Measurements from ENCODE around the gene C3orf22. TPM values are rescaled to one million over a fixed set of nuclear protein-coding genes. Genes with fewer than 3 reads are reported as not detected.

C3orf22 gene
- polyA plus RNA-seq, 1 donor: 0.63 TPM

GRCh38 chr3:126518779-126519177, 40.0 kb downstream of the C3orf22 start:
- H3K36me3 ChIP-seq (ENCODE audit: control insufficient read depth, insufficient read depth, low read length): no peaks in the 10 kb centered on the region
- no CpG with 5 or more reads among the region's 4 CpGs for WGBS (ENCODE audit: insufficient coverage, low lambda C conversion rate)
- H3K27me3 ChIP-seq (ENCODE audit: control insufficient read depth, insufficient read depth, low read length): peaks cover 4% of the 10 kb centered on the region
- no peak overlapping the region for H3K27ac ChIP-seq (ENCODE audit: low read length)
- H3K4me1 ChIP-seq (ENCODE audit: control insufficient read depth, insufficient read depth, low read length): peaks cover 11% of the 10 kb centered on the region
- H3K4me3 ChIP-seq (ENCODE audit: low read length): no peak overlapping the region
- no peaks in the 10 kb centered on the region for H3K9me3 ChIP-seq (ENCODE audit: control insufficient read depth, low read depth, low read length)
- DNase-seq: peak in 1 of 2 donors; percentile 15

GRCh38 chr3:126517986-126518778, 40.5 kb downstream of the C3orf22 start:
- Histone ChIP-seq H3K9me3 (ENCODE audit: control insufficient read depth, low read depth, low read length) (no peaks in the 10 kb centered on the region), H3K4me3 (ENCODE audit: low read length) (no peak overlapping the region), H3K27me3 (ENCODE audit: control insufficient read depth, insufficient read depth, low read length) (no peaks in the 10 kb centered on the region), H3K4me1 (ENCODE audit: control insufficient read depth, insufficient read depth, low read length) (peaks cover 7% of the 10 kb centered on the region), H3K27ac (ENCODE audit: low read length) (no peak overlapping the region), H3K36me3 (ENCODE audit: control insufficient read depth, insufficient read depth, low read length) (no peaks in the 10 kb centered on the region)
- WGBS (ENCODE audit: insufficient coverage, low lambda C conversion rate): no CpG with 5 or more reads among the region's 15 CpGs
- DNase-seq: no peak

- H3K9me3 ChIP-seq (ENCODE audit: control insufficient read depth, low read depth, low read length): no peaks in the 10 kb centered on the region
- no peaks in the 10 kb centered on the region for H3K36me3 ChIP-seq (ENCODE audit: control insufficient read depth, insufficient read depth, low read length)
- H3K4me3 ChIP-seq (ENCODE audit: low read length): no peak within 1 kb of the TSS
- H3K27ac ChIP-seq (ENCODE audit: low read length): no peak within 1 kb of the TSS
- DNase-seq: no peak
- no peaks in the 10 kb centered on the region for H3K27me3 ChIP-seq (ENCODE audit: control insufficient read depth, insufficient read depth, low read length)
- H3K4me1 ChIP-seq (ENCODE audit: control insufficient read depth, insufficient read depth, low read length): peaks cover 2% of the 10 kb centered on the region
- WGBS (ENCODE audit: insufficient coverage, low lambda C conversion rate): no CpG with 5 or more reads among the region's 16 CpGs
Measured at GRCh38 chr3:126517291-126517951, 41.3 kb downstream of the C3orf22 start, which contains the start of gene UROC1. TSS of gene UROC1 (minus strand) at chr3:126517773. CDS start at chr3:126517719, 54 bp downstream.

- Histone ChIP-seq H3K9me3 (ENCODE audit: control insufficient read depth, low read depth, low read length) (no peaks in the 10 kb centered on the region), H3K27ac (ENCODE audit: low read length) (no peak overlapping the region), H3K4me1 (ENCODE audit: control insufficient read depth, insufficient read depth, low read length) (no peaks in the 10 kb centered on the region), H3K27me3 (ENCODE audit: control insufficient read depth, insufficient read depth, low read length) (no peaks in the 10 kb centered on the region), H3K4me3 (ENCODE audit: low read length) (no peak overlapping the region), H3K36me3 (ENCODE audit: control insufficient read depth, insufficient read depth, low read length) (no peaks in the 10 kb centered on the region)
- WGBS (ENCODE audit: insufficient coverage, low lambda C conversion rate): no CpG with 5 or more reads among the region's 9 CpGs
- no peak for DNase-seq
Measured at GRCh38 chr3:126516936-126517290, 41.8 kb downstream of the C3orf22 start.

- Histone ChIP-seq H3K27ac (ENCODE audit: low read length) (no peak overlapping the region), H3K36me3 (ENCODE audit: control insufficient read depth, insufficient read depth, low read length) (no peaks in the 10 kb centered on the region), H3K9me3 (ENCODE audit: control insufficient read depth, low read depth, low read length) (no peaks in the 10 kb centered on the region), H3K4me1 (ENCODE audit: control insufficient read depth, insufficient read depth, low read length) (no peaks in the 10 kb centered on the region), H3K27me3 (ENCODE audit: control insufficient read depth, insufficient read depth, low read length) (no peaks in the 10 kb centered on the region), H3K4me3 (ENCODE audit: low read length) (no peak overlapping the region)
- no CpG with 5 or more reads among the region's 6 CpGs for WGBS (ENCODE audit: insufficient coverage, low lambda C conversion rate)
- DNase-seq: no peak
Measured at GRCh38 chr3:126516152-126516935, 42.4 kb downstream of the C3orf22 start.

- Histone ChIP-seq H3K4me1 (ENCODE audit: control insufficient read depth, insufficient read depth, low read length) (no peaks in the 10 kb centered on the region), H3K4me3 (ENCODE audit: low read length) (no peak overlapping the region), H3K9me3 (ENCODE audit: control insufficient read depth, low read depth, low read length) (no peaks in the 10 kb centered on the region), H3K36me3 (ENCODE audit: control insufficient read depth, insufficient read depth, low read length) (no peaks in the 10 kb centered on the region), H3K27ac (ENCODE audit: low read length) (no peak overlapping the region), H3K27me3 (ENCODE audit: control insufficient read depth, insufficient read depth, low read length) (no peaks in the 10 kb centered on the region)
- WGBS (ENCODE audit: insufficient coverage, low lambda C conversion rate): no CpG with 5 or more reads among the region's 8 CpGs
- no peak for DNase-seq
Measured at GRCh38 chr3:126515066-126515706, 43.5 kb downstream of the C3orf22 start.

GRCh38 chr3:126514161-126514560, 44.6 kb downstream of the C3orf22 start:
- Histone ChIP-seq H3K4me3 (ENCODE audit: low read length) (no peak overlapping the region), H3K36me3 (ENCODE audit: control insufficient read depth, insufficient read depth, low read length) (no peaks in the 10 kb centered on the region), H3K27ac (ENCODE audit: low read length) (no peak overlapping the region), H3K27me3 (ENCODE audit: control insufficient read depth, insufficient read depth, low read length) (no peaks in the 10 kb centered on the region), H3K9me3 (ENCODE audit: control insufficient read depth, low read depth, low read length) (no peaks in the 10 kb centered on the region), H3K4me1 (ENCODE audit: control insufficient read depth, insufficient read depth, low read length) (no peaks in the 10 kb centered on the region)
- WGBS (ENCODE audit: insufficient coverage, low lambda C conversion rate): 80% methylated on average over 2 of the region's 11 CpGs
- DNase-seq: no peak

- H3K27me3 ChIP-seq (ENCODE audit: control insufficient read depth, insufficient read depth, low read length): no peaks in the 10 kb centered on the region
- H3K36me3 ChIP-seq (ENCODE audit: control insufficient read depth, insufficient read depth, low read length): no peaks in the 10 kb centered on the region
- H3K27ac ChIP-seq (ENCODE audit: low read length): no peak overlapping the region
- H3K4me3 ChIP-seq (ENCODE audit: low read length): no peak overlapping the region
- H3K4me1 ChIP-seq (ENCODE audit: control insufficient read depth, insufficient read depth, low read length): no peaks in the 10 kb centered on the region
- WGBS (ENCODE audit: insufficient coverage, low lambda C conversion rate): no CpG with 5 or more reads among the region's 12 CpGs
- no peaks in the 10 kb centered on the region for H3K9me3 ChIP-seq (ENCODE audit: control insufficient read depth, low read depth, low read length)
- no peak for DNase-seq
Measured at GRCh38 chr3:126512916-126513650, 45.6 kb downstream of the C3orf22 start.

- DNase-seq: no peak
- no peak overlapping the region for H3K4me3 ChIP-seq (ENCODE audit: low read length)
- H3K36me3 ChIP-seq (ENCODE audit: control insufficient read depth, insufficient read depth, low read length): no peaks in the 10 kb centered on the region
- no CpG with 5 or more reads among the region's 7 CpGs for WGBS (ENCODE audit: insufficient coverage, low lambda C conversion rate)
- H3K27ac ChIP-seq (ENCODE audit: low read length): no peak overlapping the region
- H3K9me3 ChIP-seq (ENCODE audit: control insufficient read depth, low read depth, low read length): no peaks in the 10 kb centered on the region
- no peaks in the 10 kb centered on the region for H3K27me3 ChIP-seq (ENCODE audit: control insufficient read depth, insufficient read depth, low read length)
- no peaks in the 10 kb centered on the region for H3K4me1 ChIP-seq (ENCODE audit: control insufficient read depth, insufficient read depth, low read length)
Measured at GRCh38 chr3:126512026-126512425, 46.7 kb downstream of the C3orf22 start.
